ENCODE data around the gene PRKN.

The PRKN gene

GRCh38 chr6:161411265-161411944 is 1316.2 kb downstream of the PRKN start:
- no peak for DNase-seq (ENCODE audit: low read depth)
- TF ChIP-seq CTCF (IDR thresholded peaks at IDR 0.05; ENCODE audit: low read depth, low read length, missing control alignments): no peak
- no peak overlapping the region for H3K4me3 ChIP-seq (ENCODE audit: low read depth, low read length)

GRCh38 chr6:161410736-161411135 is 1316.8 kb downstream of the PRKN start:
- no peak for TF ChIP-seq CTCF (IDR thresholded peaks at IDR 0.05; ENCODE audit: low read depth, low read length, missing control alignments)
- DNase-seq (ENCODE audit: low read depth): no peak
- H3K4me3 ChIP-seq (ENCODE audit: low read depth, low read length): no peak overlapping the region

- no peak overlapping the region for H3K4me3 ChIP-seq (ENCODE audit: low read depth, low read length)
- no peak for DNase-seq (ENCODE audit: low read depth)
- TF ChIP-seq CTCF (IDR thresholded peaks at IDR 0.05; ENCODE audit: low read depth, low read length, missing control alignments): no peak
Measured at GRCh38 chr6:161410076-161410475, 1317.5 kb downstream of the PRKN start.

- DNase-seq (ENCODE audit: low read depth): no peak
- no peak overlapping the region for H3K4me3 ChIP-seq (ENCODE audit: low read depth, low read length)
- no peak for TF ChIP-seq CTCF (IDR thresholded peaks at IDR 0.05; ENCODE audit: low read depth, low read length, missing control alignments)
Measured at GRCh38 chr6:161409353-161409752, 1318.2 kb downstream of the PRKN start.

GRCh38 chr6:161408041-161408440 is 1319.5 kb downstream of the PRKN start:
- TF ChIP-seq CTCF (IDR thresholded peaks at IDR 0.05; ENCODE audit: low read depth, low read length, missing control alignments): no peak
- H3K4me3 ChIP-seq (ENCODE audit: low read depth, low read length): no peak overlapping the region
- no peak for DNase-seq (ENCODE audit: low read depth)

- no peak overlapping the region for H3K4me3 ChIP-seq (ENCODE audit: low read depth, low read length)
- no peak for DNase-seq (ENCODE audit: low read depth)
- TF ChIP-seq CTCF (IDR thresholded peaks at IDR 0.05; ENCODE audit: low read depth, low read length, missing control alignments): no peak
Measured at GRCh38 chr6:161407581-161407980, 1320.0 kb downstream of the PRKN start.

GRCh38 chr6:161407115-161407514 is 1320.5 kb downstream of the PRKN start:
- no peak for TF ChIP-seq CTCF (IDR thresholded peaks at IDR 0.05; ENCODE audit: low read depth, low read length, missing control alignments)
- H3K4me3 ChIP-seq (ENCODE audit: low read depth, low read length): no peak overlapping the region
- no peak for DNase-seq (ENCODE audit: low read depth)

Data from GM12864 (cell line).